Neural cell (in vitro differentiated cells): ENCODE data around the gene KLF17. TPM values are rescaled to one million over a fixed set of nuclear protein-coding genes. Genes with fewer than 3 reads are reported as not detected.
"Not testable (repeated sequence)": the region's sequence is repeated elsewhere in the genome, so short reads cannot be mapped to it uniquely, and the experiment has no call there.

Experiments used
- H2AFZ ChIP-seq: fragments of 200-600, 300-800 bp; sonication (generic), shearing (Covaris generic); 2 replicates; pipeline ENCODE4 v1.6.0; 2014; ENCODE audit warnings: low read depth, mild to moderate bottlenecking, antibody characterized with exemption, low read length, moderate library complexity
- H3F3A ChIP-seq: fragments of 200-600 bp; shearing (Covaris generic); 2 replicates; pipeline ENCODE4 v1.6.1; 2016; ENCODE audit warnings: mild to moderate bottlenecking, moderate library complexity, mixed read lengths, antibody characterized with exemption, low read length; ENCODE audit not compliant: insufficient read depth, poor library complexity, severe bottlenecking
- H3K27ac ChIP-seq: fragments of 200-600, 300-800 bp; sonication (generic), shearing (Covaris generic); 2 replicates; pipeline ENCODE4 v1.5.1; 2014; ENCODE audit warnings: mild to moderate bottlenecking, low read length, moderate library complexity
- H3K27me3 ChIP-seq: fragments of 300-800, 200-600 bp; sonication (generic), shearing (Covaris generic); 2 replicates; pipeline ENCODE4 v1.6.0; 2014; ENCODE audit warnings: mild to moderate bottlenecking, low read depth, low read length, moderate library complexity; ENCODE audit not compliant: insufficient read depth
- H3K36me3 ChIP-seq: fragments of 300-800, 200-600 bp; sonication (generic), shearing (Covaris generic); 2 replicates; pipeline ENCODE4 v1.5.1; 2014; ENCODE audit warnings: mild to moderate bottlenecking, antibody characterized with exemption, low read length, moderate library complexity; ENCODE audit not compliant: insufficient read depth
- H3K4me2 ChIP-seq: fragments of 300-800, 200-600 bp; sonication (generic), shearing (Covaris generic); 2 replicates; pipeline ENCODE4 v1.6.0; 2014; ENCODE audit warnings: mild to moderate bottlenecking, low read length
- H3K4me3 ChIP-seq: fragments of 300-800, 200-600 bp; sonication (generic), shearing (Covaris generic); 2 replicates; pipeline ENCODE4 v1.5.1; 2014; ENCODE audit warnings: mild to moderate bottlenecking, low read length, moderate library complexity
- H3K79me2 ChIP-seq: fragments of 200-600 bp; shearing (Covaris generic); replicated peaks from 2 replicates; pipeline ENCODE4 v1.6.0; 2014; ENCODE audit warnings: mild to moderate bottlenecking, low read length, moderate library complexity; ENCODE audit not compliant: insufficient read depth
- H3K9ac ChIP-seq: fragments of 300-800, 200-600 bp; sonication (generic), shearing (Covaris generic); 2 replicates; pipeline ENCODE4 v1.6.1; 2016; ENCODE audit warnings: mild to moderate bottlenecking, low read length, mixed read lengths
- H3K9me2 ChIP-seq: fragments of 200-600 bp; shearing (Covaris generic); 2 replicates; pipeline ENCODE4 v1.6.1; 2016; ENCODE audit warnings: mild to moderate bottlenecking, low read length, mixed read lengths; ENCODE audit not compliant: insufficient read depth
- H3K9me3 ChIP-seq: fragments of 200-600, 300-800 bp; sonication (generic), shearing (Covaris generic); 2 replicates; pipeline ENCODE4 v1.6.1; 2016; ENCODE audit warnings: mild to moderate bottlenecking, mixed run types, low read length, moderate library complexity, mixed read lengths
- H4K20me1 ChIP-seq: fragments of 200-600 bp; shearing (Covaris generic); 2 replicates; pipeline ENCODE4 v1.6.1; 2016; ENCODE audit warnings: mild to moderate bottlenecking, mixed run types; ENCODE audit not compliant: insufficient read depth
- CTCF ChIP-seq: fragments of 450-650 bp; IDR thresholded peaks from 2 replicates; pipeline ENCODE4 v1.5.1; 2014; ENCODE audit warnings: antibody characterized with exemption, mild to moderate bottlenecking, moderate library complexity; ENCODE audit not compliant: poor library complexity, severe bottlenecking
- EP300 ChIP-seq: fragments of 450-650 bp; conservative IDR thresholded peaks from 2 replicates; pipeline ENCODE4 v1.6.1; 2014; ENCODE audit warnings: antibody characterized with exemption, mild to moderate bottlenecking, moderate library complexity; ENCODE audit not compliant: poor library complexity, severe bottlenecking
- EZH2 ChIP-seq: fragments of 200-600, 300-800 bp; shearing (Covaris generic), sonication (generic); IDR thresholded peaks from 2 replicates; pipeline ENCODE4 v1.6.1; 2014; ENCODE audit warnings: antibody characterized with exemption, low read length, borderline replicate concordance, mild to moderate bottlenecking; ENCODE audit not compliant: insufficient read depth, poor library complexity, severe bottlenecking
- MXI1 ChIP-seq: fragments of 450-650 bp; conservative IDR thresholded peaks from 2 replicates; pipeline ENCODE4 v1.6.1; 2014; ENCODE audit warnings: antibody characterized with exemption, mild to moderate bottlenecking; ENCODE audit not compliant: poor library complexity, severe bottlenecking
- POLR2AphosphoS5 ChIP-seq: IDR thresholded peaks from 2 replicates; pipeline ENCODE4 v1.6.1; 2012
- RAD21 ChIP-seq: fragments of 450-650 bp; conservative IDR thresholded peaks from 2 replicates; pipeline ENCODE4 v1.6.1; 2014; ENCODE audit warnings: antibody characterized with exemption, mild to moderate bottlenecking, moderate library complexity
- REST ChIP-seq: IDR thresholded peaks from 2 replicates; pipeline ENCODE4 v1.6.1; 2012; ENCODE audit warnings: borderline replicate concordance
- SMC3 ChIP-seq: fragments of 450-650 bp; conservative IDR thresholded peaks from 2 replicates; pipeline ENCODE4 v1.6.1; 2014; ENCODE audit warnings: antibody characterized with exemption, mild to moderate bottlenecking, moderate library complexity; ENCODE audit not compliant: poor library complexity
- TAF1 ChIP-seq: IDR thresholded peaks from 2 replicates; pipeline ENCODE4 v1.6.1; 2012; ENCODE audit warnings: low read depth
- polyA plus RNA-seq: library from polyadenylated mRNA; depleted of rRNA; stranded (reverse); fragments of >200 nt; gene quantifications from 2 replicates; pipeline ENCODE4 v1.2.3, GENCODE V29; 2014

KLF17 gene
- polyA plus RNA-seq, 1 donor from 2014 or later, result not detected

GRCh38 chr1:44113095-44113609 lies 5.5 kb upstream of the KLF17 start:
- H3K4me2 ChIP-seq, result no peak overlapping the region
- no peak overlapping the region for H3K9ac ChIP-seq
- no peaks in the 10 kb centered on the region for H3K9me2 ChIP-seq
- H3K27me3 ChIP-seq, result no peaks in the 10 kb centered on the region
- H3K36me3 ChIP-seq, result no peaks in the 10 kb centered on the region
- no peaks in the 10 kb centered on the region for H3K79me2 ChIP-seq
- no peaks in the 10 kb centered on the region for H4K20me1 ChIP-seq
- TF ChIP-seq RAD21, result no peak
- no peak for TF ChIP-seq MXI1
- no peak for TF ChIP-seq TAF1
- no peak for TF ChIP-seq SMC3
- no peaks in the 10 kb centered on the region for H3F3A ChIP-seq
- no peak overlapping the region for H3K4me3 ChIP-seq
- H2AFZ ChIP-seq, result no peak overlapping the region
- no peaks in the 10 kb centered on the region for H3K9me3 ChIP-seq
- H3K27ac ChIP-seq, result no peak overlapping the region

- no peaks in the 10 kb centered on the region for H3F3A ChIP-seq
- no peak overlapping the region for H2AFZ ChIP-seq
- no peak overlapping the region for H3K4me2 ChIP-seq
- H3K9me2 ChIP-seq, result no peaks in the 10 kb centered on the region
- no peaks in the 10 kb centered on the region for H3K9me3 ChIP-seq
- no peak overlapping the region for H3K4me3 ChIP-seq
- H3K27me3 ChIP-seq, result no peaks in the 10 kb centered on the region
- no peak overlapping the region for H3K9ac ChIP-seq
- no peaks in the 10 kb centered on the region for H3K79me2 ChIP-seq
- no peaks in the 10 kb centered on the region for H4K20me1 ChIP-seq
- TF ChIP-seq MXI1, result no peak
- TF ChIP-seq SMC3, result no peak
- TF ChIP-seq POLR2AphosphoS5, result no peak
- no peaks in the 10 kb centered on the region for H3K36me3 ChIP-seq
- no peak overlapping the region for H3K27ac ChIP-seq
These were observed 4.5 kb upstream of the KLF17 start for GRCh38 chr1:44114098-44114497.

- not testable (repeated sequence) for H3K9me3 ChIP-seq, H3K4me3 ChIP-seq, H3K4me2 ChIP-seq, H3K27me3 ChIP-seq, H3F3A ChIP-seq, H3K79me2 ChIP-seq, H3K9me2 ChIP-seq, H2AFZ ChIP-seq, H3K27ac ChIP-seq, H3K9ac ChIP-seq, H3K36me3 ChIP-seq, H4K20me1 ChIP-seq
These were observed 1.3 kb upstream of the KLF17 start for GRCh38 chr1:44117272-44117671.

GRCh38 chr1:44119525-44119924 lies 904 bp downstream of the KLF17 start:
- H4K20me1 ChIP-seq, result no peaks in the 10 kb centered on the region
- no peaks in the 10 kb centered on the region for H3K27me3 ChIP-seq
- H3K4me2 ChIP-seq, result no peak overlapping the region

More at GRCh38 chr1:44119525-44119924, 904 bp downstream of the KLF17 start:
- H3K4me3 ChIP-seq, result no peak overlapping the region
- H3K9me3 ChIP-seq, result no peaks in the 10 kb centered on the region
- no peaks in the 10 kb centered on the region for H3K79me2 ChIP-seq
- TF ChIP-seq CTCF (no peak), REST (no peak), TAF1 (no peak), EZH2 (no peak), MXI1 (no peak), RAD21 (no peak), EP300 (no peak), SMC3 (no peak), POLR2AphosphoS5 (no peak)
- no peaks in the 10 kb centered on the region for H3K36me3 ChIP-seq
- H3K27ac ChIP-seq, result no peak overlapping the region
- H3K9ac ChIP-seq, result no peak overlapping the region
- H3F3A ChIP-seq, result no peaks in the 10 kb centered on the region
- no peaks in the 10 kb centered on the region for H3K9me2 ChIP-seq
- no peak overlapping the region for H2AFZ ChIP-seq
